SHP77 treated with DMSO at 0.1 percent for 48 hours (cell line): ENCODE results near the gene SLC27A5.
"Not testable (repeated sequence)": the region's sequence is repeated elsewhere in the genome, so short reads cannot be mapped to it uniquely, and the experiment has no call there.

Experiments
- DNase-seq: peaks from one replicate; lab custom pipeline; 2025; lab: John Stamatoyannopoulos, UW

The SLC27A5 gene

GRCh38 chr19:58468216-58468839 lies 43.5 kb downstream of the SLC27A5 start:
- no peak for DNase-seq

- DNase-seq: peak; percentile 91
These were observed 44.8 kb downstream of the SLC27A5 start, which contains the start of gene ZNF324 for GRCh38 chr19:58466760-58467589. TSS of gene ZNF324 (plus strand) at chr19:58467080. CDS start at chr19:58469186, 2,106 bp downstream.

- DNase-seq: no peak
These were observed 45.6 kb downstream of the SLC27A5 start for GRCh38 chr19:58466089-58466759.

GRCh38 chr19:58460039-58460438 lies 51.8 kb downstream of the SLC27A5 start:
- no peak for DNase-seq

- no peak for DNase-seq
These were observed 55.7 kb downstream of the SLC27A5 start for GRCh38 chr19:58456111-58456510.

- no peak for DNase-seq
These were observed 56.5 kb downstream of the SLC27A5 start for GRCh38 chr19:58455306-58455705.

GRCh38 chr19:58453743-58454142 lies 58.0 kb downstream of the SLC27A5 start:
- no peak for DNase-seq

- DNase-seq: peak; percentile 89
These were observed 60.3 kb downstream of the SLC27A5 start, which contains the start of gene ZNF324B for GRCh38 chr19:58451358-58452101. TSS of gene ZNF324B (plus strand) at chr19:58451622. CDS start at chr19:58453702, 2,080 bp downstream.

- DNase-seq: peak; percentile 66
These were observed 60.9 kb downstream of the SLC27A5 start for GRCh38 chr19:58450856-58451357.

- not testable (repeated sequence) for DNase-seq
These were observed 61.8 kb downstream of the SLC27A5 start for GRCh38 chr19:58449980-58450379.

GRCh38 chr19:58448860-58449259 lies 62.9 kb downstream of the SLC27A5 start:
- DNase-seq: not testable (repeated sequence)
